Measurements from ENCODE around the gene COL18A1.
"Not testable (repeated sequence)": the region's sequence is repeated elsewhere in the genome, so short reads cannot be mapped to it uniquely, and the experiment has no call there.

Gene COL18A1

GRCh38 chr21:45441431-45442255 lies 36.7 kb downstream of the COL18A1 start:
- no peak for DNase-seq (ENCODE audit: low spot score)

GRCh38 chr21:45442276-45442675 lies 37.3 kb downstream of the COL18A1 start:
- DNase-seq (ENCODE audit: low spot score) = no peak

GRCh38 chr21:45442686-45443594 lies 38.0 kb downstream of the COL18A1 start:
- DNase-seq (ENCODE audit: low spot score) = not testable (repeated sequence)

GRCh38 chr21:45443595-45444181 lies 38.7 kb downstream of the COL18A1 start:
- no peak for DNase-seq (ENCODE audit: low spot score)

GRCh38 chr21:45444385-45444784 lies 39.4 kb downstream of the COL18A1 start:
- no peak for DNase-seq (ENCODE audit: low spot score)

GRCh38 chr21:45445369-45445768 lies 40.4 kb downstream of the COL18A1 start:
- DNase-seq (ENCODE audit: low spot score) = no peak

GRCh38 chr21:45447821-45448220 lies 42.9 kb downstream of the COL18A1 start:
- no peak for DNase-seq (ENCODE audit: low spot score)

- no peak for DNase-seq (ENCODE audit: low spot score)
These were observed 43.4 kb downstream of the COL18A1 start for GRCh38 chr21:45448283-45448809.

GRCh38 chr21:45448810-45449657 lies 44.1 kb downstream of the COL18A1 start:
- no peak for DNase-seq (ENCODE audit: low spot score)

- no peak for DNase-seq (ENCODE audit: low spot score)
These were observed 44.9 kb downstream of the COL18A1 start for GRCh38 chr21:45449658-45450422.

GRCh38 chr21:45450423-45451090 lies 45.6 kb downstream of the COL18A1 start:
- DNase-seq (ENCODE audit: low spot score) = no peak

GRCh38 chr21:45451091-45451740 lies 46.3 kb downstream of the COL18A1 start:
- no peak for DNase-seq (ENCODE audit: low spot score)

GRCh38 chr21:45451771-45452182 lies 46.8 kb downstream of the COL18A1 start:
- DNase-seq (ENCODE audit: low spot score) = no peak

- no peak for DNase-seq (ENCODE audit: low spot score)
These were observed 47.8 kb downstream of the COL18A1 start for GRCh38 chr21:45452696-45453307.

GRCh38 chr21:45453308-45453950 lies 48.5 kb downstream of the COL18A1 start:
- no peak for DNase-seq (ENCODE audit: low spot score)

- DNase-seq (ENCODE audit: low spot score) = no peak
These were observed 49.3 kb downstream of the COL18A1 start for GRCh38 chr21:45454060-45454925.

- DNase-seq (ENCODE audit: low spot score) = no peak
These were observed 50.1 kb downstream of the COL18A1 start for GRCh38 chr21:45454926-45455673.

Measured in germinal center (tissue), 1 donor.